ENCODE measurements around the gene SMARCA4. TPM values are rescaled to one million over a fixed set of nuclear protein-coding genes. Genes with fewer than 3 reads are reported as not detected.

The SMARCA4 gene
- total and polyA plus RNA-seq, 2 donors from 2014 or later, result 59.8 to 124 TPM

DNA sequence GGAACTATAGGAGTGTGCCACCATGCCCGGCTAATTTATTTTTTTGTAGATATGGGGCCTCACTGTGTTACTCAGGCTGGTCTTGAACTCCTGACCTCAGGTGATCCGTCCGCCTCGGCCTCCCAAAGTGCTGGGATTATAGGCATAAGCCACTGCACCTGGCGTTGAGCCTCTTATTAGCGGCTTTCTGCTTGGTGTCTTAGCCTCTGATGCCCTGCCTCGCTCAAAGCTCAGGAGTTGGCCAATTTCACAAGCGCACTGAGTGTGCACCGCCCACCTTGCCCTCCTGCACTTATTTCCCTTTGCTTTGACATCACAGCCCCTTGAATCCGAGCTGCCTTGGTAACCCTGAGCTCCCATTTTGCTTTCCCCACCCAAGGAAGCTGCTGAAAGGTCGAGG is 42.5 kb upstream of the SMARCA4 start:
- intact Hi-C loops (cut with DNase I), result no loop called here
- Histone ChIP-seq H3K4me1 (ENCODE audit: control insufficient read depth in 2 of 3, insufficient read depth in 2 of 3, low read depth in 1 of 3, low read length in 3 of 3) (no peaks in the 10 kb centered on the region), H3K9ac (ENCODE audit: low read length in 3 of 3) (no peak overlapping the region)

DNA sequence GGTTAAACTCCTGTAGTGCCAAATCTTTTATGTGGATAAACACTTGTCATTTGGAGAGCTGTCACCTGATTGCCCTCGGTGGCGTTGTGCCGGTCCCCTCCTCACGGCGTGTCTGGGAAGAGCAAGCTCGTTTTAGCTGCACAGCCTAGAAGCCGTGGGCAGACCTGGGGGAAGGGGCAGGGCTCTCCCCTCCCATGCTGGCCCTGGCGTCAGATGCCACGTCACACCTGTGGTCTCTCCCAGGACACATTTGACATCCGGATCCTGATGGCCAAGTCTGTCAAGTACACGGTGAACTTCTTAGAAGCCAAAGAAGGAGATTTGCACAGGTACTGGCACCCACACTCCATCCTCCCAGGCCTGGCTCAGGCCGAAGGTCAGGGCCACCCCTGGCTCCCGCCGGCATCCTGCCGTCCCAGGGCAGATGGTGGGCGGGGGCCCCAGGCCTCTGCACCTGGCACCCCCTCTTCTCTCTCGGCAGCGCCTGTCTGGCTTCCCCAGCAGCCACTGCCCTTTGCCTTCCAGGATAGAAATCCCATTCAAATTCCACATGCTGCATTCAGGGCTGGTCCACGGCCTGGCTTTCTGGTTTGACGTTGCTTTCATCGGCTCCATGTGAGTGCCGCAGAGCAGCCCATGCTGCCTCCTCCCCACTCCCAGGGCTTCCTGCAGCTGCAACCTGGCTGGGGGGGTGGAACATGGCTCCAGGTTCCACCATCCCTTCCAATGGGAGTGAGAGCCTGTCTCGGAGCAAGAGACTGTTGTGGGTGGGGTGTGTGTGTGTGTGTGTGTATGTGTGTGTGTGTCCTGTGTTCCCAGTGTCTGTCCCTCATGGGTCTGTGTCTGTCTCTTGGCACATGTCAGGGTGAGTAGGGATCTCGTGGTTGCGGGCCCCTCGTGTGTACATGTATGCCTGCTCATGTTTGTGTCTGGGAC is 41.2 kb upstream of the SMARCA4 start:
- FAIRE-seq (no peak), DNase-seq (no peak)
- TF ChIP-seq, protein P1, sequence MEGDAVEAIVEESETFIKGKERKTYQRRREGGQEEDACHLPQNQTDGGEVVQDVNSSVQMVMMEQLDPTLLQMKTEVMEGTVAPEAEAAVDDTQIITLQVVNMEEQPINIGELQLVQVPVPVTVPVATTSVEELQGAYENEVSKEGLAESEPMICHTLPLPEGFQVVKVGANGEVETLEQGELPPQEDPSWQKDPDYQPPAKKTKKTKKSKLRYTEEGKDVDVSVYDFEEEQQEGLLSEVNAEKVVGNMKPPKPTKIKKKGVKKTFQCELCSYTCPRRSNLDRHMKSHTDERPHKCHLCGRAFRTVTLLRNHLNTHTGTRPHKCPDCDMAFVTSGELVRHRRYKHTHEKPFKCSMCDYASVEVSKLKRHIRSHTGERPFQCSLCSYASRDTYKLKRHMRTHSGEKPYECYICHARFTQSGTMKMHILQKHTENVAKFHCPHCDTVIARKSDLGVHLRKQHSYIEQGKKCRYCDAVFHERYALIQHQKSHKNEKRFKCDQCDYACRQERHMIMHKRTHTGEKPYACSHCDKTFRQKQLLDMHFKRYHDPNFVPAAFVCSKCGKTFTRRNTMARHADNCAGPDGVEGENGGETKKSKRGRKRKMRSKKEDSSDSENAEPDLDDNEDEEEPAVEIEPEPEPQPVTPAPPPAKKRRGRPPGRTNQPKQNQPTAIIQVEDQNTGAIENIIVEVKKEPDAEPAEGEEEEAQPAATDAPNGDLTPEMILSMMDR (IDR thresholded peaks at IDR 0.05; ENCODE audit: borderline replicate concordance, extremely low read depth, insufficient read depth), result no peak
- H3K9me3 ChIP-seq (ENCODE audit: control insufficient read depth in 2 of 3, insufficient read depth in 1 of 3, low read length in 3 of 3), result no peaks in the 10 kb centered on the region
- peaks cover 0 to 18% (median 6%) of the 10 kb centered on the region in 3 donors for H3K36me3 ChIP-seq (ENCODE audit: control insufficient read depth in 2 of 3, insufficient read depth in 3 of 3, low read length in 3 of 3)
- no peak overlapping the region for H3K4me3 ChIP-seq (ENCODE audit: low read length in 3 of 3)
- no peaks in the 10 kb centered on the region for H3K4me1 ChIP-seq (ENCODE audit: control insufficient read depth in 2 of 3, insufficient read depth in 2 of 3, low read depth in 1 of 3, low read length in 3 of 3)
- H3K27ac ChIP-seq (ENCODE audit: low read depth in 2 of 2, low read length in 2 of 2), result no peak overlapping the region
- no peaks in the 10 kb centered on the region for H3K27me3 ChIP-seq (ENCODE audit: control insufficient read depth, insufficient read depth, low read length)
- no peak overlapping the region for H3K9ac ChIP-seq (ENCODE audit: low read length in 3 of 3)
- intact Hi-C loops (cut with DNase I), result no loop called here

More for the DNA sequence above, 42.5 kb upstream of the SMARCA4 start:
- Histone ChIP-seq H3K27ac (ENCODE audit: low read depth in 2 of 2, low read length in 2 of 2) (no peak overlapping the region), H3K9me3 (ENCODE audit: control insufficient read depth in 2 of 3, insufficient read depth in 1 of 3, low read length in 3 of 3) (no peaks in the 10 kb centered on the region), H3K36me3 (ENCODE audit: control insufficient read depth in 2 of 3, insufficient read depth in 3 of 3, low read length in 3 of 3) (peaks cover 0 to 13% (median 3%) of the 10 kb centered on the region in 3 donors), H3K4me3 (ENCODE audit: low read length in 3 of 3) (no peak overlapping the region), H3K27me3 (ENCODE audit: control insufficient read depth, insufficient read depth, low read length) (no peaks in the 10 kb centered on the region)
- FAIRE-seq (no peak), DNase-seq (no peak)
- TF ChIP-seq, protein P1 (IDR thresholded peaks at IDR 0.05; ENCODE audit: borderline replicate concordance, extremely low read depth, insufficient read depth), result no peak

DNA sequence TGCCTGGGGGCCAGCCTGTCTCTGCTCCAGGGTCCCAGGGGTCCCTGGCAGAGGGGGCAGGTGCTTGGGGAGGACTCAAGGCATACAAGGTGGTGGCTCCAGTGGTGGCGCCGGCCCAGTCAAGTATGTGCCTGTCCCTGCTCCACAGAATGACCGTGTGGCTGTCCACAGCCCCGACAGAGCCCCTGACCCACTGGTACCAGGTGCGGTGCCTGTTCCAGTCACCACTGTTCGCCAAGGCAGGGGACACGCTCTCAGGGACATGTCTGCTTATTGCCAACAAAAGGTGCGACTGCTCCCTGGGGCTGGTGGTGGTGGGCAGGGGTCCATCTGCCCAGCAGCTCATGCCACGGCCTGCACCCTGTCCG is 40.6 kb upstream of the SMARCA4 start:
- intact Hi-C loops (cut with DNase I), result no loop called here
- H3K4me1 ChIP-seq (ENCODE audit: control insufficient read depth in 2 of 3, insufficient read depth in 2 of 3, low read depth in 1 of 3, low read length in 3 of 3), result no peaks in the 10 kb centered on the region
- TF ChIP-seq, protein P1 (IDR thresholded peaks at IDR 0.05; ENCODE audit: borderline replicate concordance, extremely low read depth, insufficient read depth), result no peak
- H3K9ac ChIP-seq (ENCODE audit: low read length in 3 of 3), result no peak overlapping the region
- no peak overlapping the region for H3K27ac ChIP-seq (ENCODE audit: low read depth in 2 of 2, low read length in 2 of 2)
- FAIRE-seq (no peak), DNase-seq (no peak)
- H3K4me3 ChIP-seq (ENCODE audit: low read length in 3 of 3), result no peak overlapping the region
- H3K9me3 ChIP-seq (ENCODE audit: control insufficient read depth in 2 of 3, insufficient read depth in 1 of 3, low read length in 3 of 3), result no peaks in the 10 kb centered on the region
- H3K27me3 ChIP-seq (ENCODE audit: control insufficient read depth, insufficient read depth, low read length), result no peaks in the 10 kb centered on the region
- peaks cover 0 to 21% (median 8%) of the 10 kb centered on the region in 3 donors for H3K36me3 ChIP-seq (ENCODE audit: control insufficient read depth in 2 of 3, insufficient read depth in 3 of 3, low read length in 3 of 3)

Measured in kidney (tissue), 14 donors.